NCI-H524 treated with DMSO at 0.1 percent for 48 hours (cell line): ENCODE measurements around the gene PLEKHG7.
A peak's percentile ranks its signal among the peaks of the same experiment; 100 is the strongest.
"Not testable (repeated sequence)": the region's sequence is repeated elsewhere in the genome, so short reads cannot be mapped to it uniquely, and the experiment has no call there.

ENCODE experiments used
- DNase-seq: peaks from one replicate; lab custom pipeline; 2025; lab: John Stamatoyannopoulos, UW

Gene PLEKHG7

DNA sequence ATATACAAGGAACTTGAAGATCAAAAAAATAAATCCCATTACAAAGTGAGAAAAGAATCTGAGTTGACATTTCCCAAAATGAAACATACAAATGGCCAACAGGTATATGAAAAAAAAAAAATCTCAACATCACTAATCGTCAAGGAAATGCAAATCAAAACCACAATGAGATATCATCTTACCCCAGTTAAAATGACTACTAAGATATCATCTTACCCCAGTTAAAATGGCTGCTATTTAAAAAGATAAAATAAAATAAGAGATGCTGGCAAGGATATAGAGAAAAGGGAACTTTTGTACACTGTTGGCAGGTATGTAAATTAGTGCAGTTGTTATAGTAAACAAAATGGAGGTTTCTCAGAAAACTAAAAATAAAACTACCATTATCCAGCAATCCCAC, 44.4 kb downstream of the PLEKHG7 start:
- no peak for DNase-seq

DNA sequence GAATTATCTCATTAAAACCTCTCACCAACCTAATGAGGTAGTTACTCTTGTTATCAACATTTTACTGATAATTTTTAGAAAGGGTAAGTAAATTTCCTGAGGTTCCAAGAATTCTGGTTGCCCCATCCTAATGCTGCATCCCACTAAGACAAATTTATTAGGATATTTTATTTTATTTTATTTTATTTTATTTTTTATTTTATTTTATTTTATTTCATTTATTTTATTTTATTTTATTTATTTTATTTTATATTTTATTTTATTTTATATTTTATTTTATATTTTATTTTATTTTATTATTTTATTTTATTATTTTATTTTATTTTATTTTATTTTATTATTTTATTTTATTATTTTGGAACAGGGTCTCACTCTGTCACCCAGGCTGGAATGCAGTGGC, 46.9 kb downstream of the PLEKHG7 start:
- not testable (repeated sequence) for DNase-seq

GRCh38 chr12:92753976-92754885, 51.4 kb downstream of the PLEKHG7 start:
- DNase-seq: no peak

DNA sequence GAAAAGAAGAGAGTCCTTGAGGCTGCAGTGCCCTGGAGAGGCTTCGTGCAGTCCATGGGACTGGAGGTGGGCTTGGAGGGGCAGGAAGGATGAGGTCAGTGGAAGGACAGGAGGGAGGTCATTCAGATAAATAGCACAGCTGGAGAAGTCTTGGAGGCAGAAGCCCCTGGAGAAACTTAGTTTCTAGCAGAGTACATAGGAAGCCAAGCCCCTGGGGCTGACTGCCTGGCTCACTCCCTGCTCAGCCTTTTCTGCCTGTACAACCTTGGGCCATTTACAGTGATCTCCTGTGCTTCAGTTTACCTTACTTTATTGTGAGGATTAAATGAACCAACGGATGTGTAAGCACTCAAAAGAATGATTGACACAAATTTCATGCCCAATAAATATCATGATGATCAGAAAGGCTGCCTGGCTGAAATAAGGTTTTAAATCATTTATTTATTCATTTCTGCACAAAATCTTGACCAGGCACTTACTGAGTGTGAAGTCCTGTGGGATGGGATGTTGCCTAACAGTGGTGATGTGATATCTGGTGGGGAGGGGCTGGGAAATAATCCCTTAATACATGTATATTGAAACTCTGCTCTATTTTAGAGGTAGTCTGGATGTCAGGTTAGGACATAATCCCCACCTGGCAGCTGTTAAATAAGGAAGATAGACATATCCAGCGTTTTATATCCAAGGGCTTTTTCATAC, 54.3 kb downstream of the PLEKHG7 start:
- no peak for DNase-seq

- DNase-seq: no peak
Measured at GRCh38 chr12:92757597-92758121, 54.9 kb downstream of the PLEKHG7 start.

- no peak for DNase-seq
Measured at GRCh38 chr12:92759634-92760268, 57.0 kb downstream of the PLEKHG7 start.

- DNase-seq: no peak
Measured at GRCh38 chr12:92762773-92763172, 60.0 kb downstream of the PLEKHG7 start.

DNA sequence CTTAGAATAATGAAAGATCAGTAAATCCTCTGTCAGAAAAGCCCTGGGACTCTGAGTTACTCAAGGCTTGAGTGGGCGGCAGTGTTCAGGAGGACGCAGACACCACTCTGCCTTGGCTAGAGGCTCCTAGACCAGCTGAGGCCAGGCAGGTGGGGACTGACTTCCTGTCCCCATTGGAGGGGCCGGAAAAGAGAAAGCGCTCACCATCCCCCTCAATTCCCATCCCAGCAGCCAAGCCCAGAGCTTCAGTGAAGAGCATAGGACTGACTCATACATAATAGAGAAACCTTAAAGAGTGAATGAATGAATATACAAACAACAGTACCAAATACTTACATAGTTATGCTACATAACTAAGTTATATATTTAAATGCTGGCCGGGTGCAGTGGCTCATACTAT, 62.0 kb downstream of the PLEKHG7 start:
- DNase-seq: no peak

GRCh38 chr12:92765871-92766270, 63.1 kb downstream of the PLEKHG7 start:
- DNase-seq: no peak

DNA sequence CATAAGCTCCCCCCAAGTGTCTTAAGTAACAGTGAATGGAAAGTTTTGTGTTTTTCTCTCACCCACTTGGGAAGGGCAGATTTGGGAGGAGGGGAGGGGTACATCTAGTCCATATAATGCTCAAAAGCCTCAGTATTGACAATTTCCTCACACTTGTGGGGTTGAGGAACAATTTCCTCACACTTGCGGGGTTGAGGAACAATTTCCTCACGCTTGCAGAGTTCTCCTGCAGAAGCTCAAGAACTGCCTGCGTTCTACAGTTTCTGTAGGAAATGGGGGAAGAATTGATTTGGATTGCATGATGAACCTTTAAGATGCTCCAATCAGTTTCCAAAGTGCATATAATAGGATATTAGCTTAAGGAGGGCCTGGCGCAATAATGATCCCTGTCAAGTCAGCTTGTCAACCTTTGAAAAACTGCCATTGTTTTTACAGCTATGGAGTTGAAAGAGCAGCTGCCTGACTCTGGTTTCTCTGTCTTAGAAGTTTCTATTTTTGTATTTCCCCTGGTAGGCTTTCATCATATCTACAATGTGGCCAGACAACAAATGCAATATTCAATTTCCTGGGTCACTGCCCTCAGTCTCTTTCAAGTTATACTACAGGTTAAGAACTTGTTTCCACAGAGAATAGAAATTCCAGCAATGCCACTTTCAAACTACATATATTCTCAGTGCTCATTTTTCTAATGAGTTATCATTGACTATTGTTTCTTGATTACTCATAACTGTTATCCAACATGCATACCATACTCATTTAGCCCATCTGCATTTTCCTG, 66.5 kb downstream of the PLEKHG7 start:
- no peak for DNase-seq

DNA sequence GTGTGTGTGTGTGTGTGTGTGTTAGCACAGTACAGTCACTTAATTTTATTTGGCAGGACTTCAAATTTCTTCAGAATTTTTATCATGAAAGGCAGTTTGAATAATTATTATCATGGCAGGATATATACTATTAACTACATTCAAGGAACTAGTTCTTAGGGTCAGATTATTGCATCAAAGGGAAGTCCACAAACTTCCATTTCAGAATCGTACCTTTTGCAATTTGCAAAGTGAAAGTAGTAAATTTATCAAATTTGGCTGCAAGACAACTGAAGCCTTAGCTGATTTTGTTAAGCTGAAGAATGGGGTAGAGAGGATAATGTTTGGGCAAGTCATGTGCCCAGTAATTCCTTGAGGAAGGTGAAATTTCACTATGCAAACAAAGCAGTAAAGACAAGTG, 68.2 kb downstream of the PLEKHG7 start:
- DNase-seq: no peak

- no peak for DNase-seq
Measured at GRCh38 chr12:92775416-92775815, 72.6 kb downstream of the PLEKHG7 start.

DNA sequence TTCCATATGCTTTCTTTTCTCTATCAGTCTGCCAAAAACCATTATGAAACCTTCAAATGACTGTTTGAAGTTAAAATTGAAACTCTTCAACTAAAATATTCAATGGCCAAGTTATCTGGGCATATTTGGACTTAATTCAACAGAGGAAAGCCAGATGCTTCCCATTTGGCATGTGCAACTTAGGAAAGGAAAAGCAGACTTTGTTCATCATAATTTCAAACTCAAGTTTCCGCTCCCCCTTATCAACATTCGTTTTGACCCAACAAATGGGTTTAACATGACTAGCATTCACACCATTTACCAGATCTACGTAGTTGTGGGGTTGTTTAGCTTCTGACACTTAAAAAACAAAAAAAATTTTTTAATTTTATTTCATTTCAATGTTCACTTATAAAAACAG, 75.7 kb downstream of the PLEKHG7 start:
- DNase-seq: no peak

GRCh38 chr12:92779902-92780301, 77.1 kb downstream of the PLEKHG7 start:
- DNase-seq: no peak

DNA sequence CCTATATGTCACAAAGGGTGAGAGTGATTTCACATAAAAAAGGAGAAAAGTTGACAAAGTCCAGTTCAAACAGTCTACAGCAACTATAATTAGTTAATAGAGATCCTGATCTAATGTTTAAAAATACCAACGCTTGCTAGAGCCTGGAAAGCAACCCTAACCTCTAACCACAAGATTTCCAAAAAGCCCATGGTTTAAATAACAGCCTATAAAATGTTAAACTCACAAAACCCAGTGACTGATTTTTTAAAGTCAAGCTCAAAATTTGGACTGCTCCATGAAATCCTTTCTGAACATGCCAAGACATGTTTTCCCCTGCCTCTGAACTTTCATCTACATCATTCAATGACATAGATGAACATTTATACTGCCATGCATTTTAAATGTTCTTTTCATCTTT, 81.6 kb downstream of the PLEKHG7 start:
- DNase-seq: no peak

DNA sequence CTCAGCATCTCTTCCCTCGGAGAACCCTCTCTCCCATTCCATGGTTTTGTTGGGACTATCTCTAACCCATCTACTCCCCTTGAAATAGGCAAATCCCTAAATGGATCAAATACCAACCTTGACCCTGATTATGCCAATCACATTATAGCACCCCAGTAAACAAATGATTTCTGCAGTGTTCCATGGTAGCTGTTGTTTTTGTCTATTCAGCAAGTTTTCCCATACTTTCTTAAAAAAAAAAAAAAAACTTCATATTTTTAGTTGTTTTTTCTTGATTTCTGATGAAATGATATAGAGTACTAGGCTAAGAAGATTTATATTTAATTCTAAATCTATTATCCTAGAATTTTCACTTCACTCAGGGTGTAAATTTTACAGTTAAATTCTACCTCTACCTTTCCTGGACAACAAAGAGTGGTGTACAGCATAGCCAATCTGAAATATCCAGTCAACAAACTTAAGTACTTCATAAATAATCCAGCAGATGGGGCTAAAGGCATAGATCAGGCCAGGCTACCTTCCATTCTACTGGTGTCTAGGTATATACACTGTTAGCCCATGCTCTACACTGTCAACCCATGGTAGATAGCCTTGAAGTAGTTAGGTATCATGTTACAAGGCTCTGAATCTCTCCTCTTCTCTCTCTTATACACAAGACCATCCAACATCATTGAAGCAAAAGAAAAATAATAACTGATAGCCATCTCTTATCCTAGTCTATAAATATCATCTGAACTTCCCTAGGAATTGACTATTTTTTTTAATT, 82.2 kb downstream of the PLEKHG7 start:
- peak; percentile 31 for DNase-seq

GRCh38 chr12:92785563-92785950, 82.8 kb downstream of the PLEKHG7 start:
- no peak for DNase-seq

DNA sequence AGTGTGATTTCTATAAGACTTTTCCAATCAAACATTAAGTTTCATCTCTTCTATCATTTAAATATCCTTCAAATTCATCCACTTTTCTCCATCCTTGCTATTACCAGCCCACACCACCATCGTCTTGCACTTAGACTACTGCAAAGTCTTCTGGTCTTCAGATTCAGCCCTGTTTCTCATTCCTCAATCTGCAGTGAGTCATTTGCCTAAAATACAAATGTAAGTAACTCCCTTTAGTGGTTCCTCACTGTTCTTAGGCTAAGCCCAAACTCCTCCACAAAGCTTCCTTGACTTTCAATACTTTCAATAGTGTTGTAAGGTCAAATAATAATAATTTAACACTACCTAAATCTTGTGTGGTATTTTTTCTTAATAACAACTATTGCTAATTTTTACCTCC, 83.3 kb downstream of the PLEKHG7 start:
- no peak for DNase-seq

GRCh38 chr12:92794356-92794755, 91.6 kb downstream of the PLEKHG7 start:
- not testable (repeated sequence) for DNase-seq

DNA sequence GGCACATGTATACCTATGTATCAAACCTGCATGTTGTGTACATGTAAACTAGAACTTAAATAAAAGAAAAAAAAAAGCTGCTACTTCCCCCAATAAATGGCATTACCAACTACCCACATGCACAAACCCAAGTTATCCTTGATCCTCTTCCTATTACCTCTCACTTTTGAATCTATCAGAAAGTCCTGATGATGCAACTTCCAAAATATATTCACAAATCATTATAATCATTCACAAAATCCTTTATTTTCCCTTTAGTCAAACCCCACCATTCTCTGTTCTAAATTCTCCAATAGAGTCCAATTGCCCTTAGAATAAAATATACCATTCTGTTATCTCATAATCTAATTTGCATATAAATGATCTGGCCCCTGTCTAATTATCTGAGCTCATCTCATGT, 92.0 kb downstream of the PLEKHG7 start:
- DNase-seq: no peak

GRCh38 chr12:92796650-92797049, 93.9 kb downstream of the PLEKHG7 start:
- no peak for DNase-seq
